GM18511 (cell line): ENCODE results near the gene DHRS4.
A peak's percentile ranks its signal among the peaks of the same experiment; 100 is the strongest.
"Not testable (repeated sequence)": the region's sequence is repeated elsewhere in the genome, so short reads cannot be mapped to it uniquely, and the experiment has no call there.

Experiments
- ATAC-seq: cut with Tn5 transposase; IDR thresholded peaks from one replicate; pipeline ENCODE4 v1.9.1; 2021; ENCODE audit warnings: mild to moderate bottlenecking, moderate library complexity; ENCODE audit not compliant: unreplicated experiment

The DHRS4 gene

DNA sequence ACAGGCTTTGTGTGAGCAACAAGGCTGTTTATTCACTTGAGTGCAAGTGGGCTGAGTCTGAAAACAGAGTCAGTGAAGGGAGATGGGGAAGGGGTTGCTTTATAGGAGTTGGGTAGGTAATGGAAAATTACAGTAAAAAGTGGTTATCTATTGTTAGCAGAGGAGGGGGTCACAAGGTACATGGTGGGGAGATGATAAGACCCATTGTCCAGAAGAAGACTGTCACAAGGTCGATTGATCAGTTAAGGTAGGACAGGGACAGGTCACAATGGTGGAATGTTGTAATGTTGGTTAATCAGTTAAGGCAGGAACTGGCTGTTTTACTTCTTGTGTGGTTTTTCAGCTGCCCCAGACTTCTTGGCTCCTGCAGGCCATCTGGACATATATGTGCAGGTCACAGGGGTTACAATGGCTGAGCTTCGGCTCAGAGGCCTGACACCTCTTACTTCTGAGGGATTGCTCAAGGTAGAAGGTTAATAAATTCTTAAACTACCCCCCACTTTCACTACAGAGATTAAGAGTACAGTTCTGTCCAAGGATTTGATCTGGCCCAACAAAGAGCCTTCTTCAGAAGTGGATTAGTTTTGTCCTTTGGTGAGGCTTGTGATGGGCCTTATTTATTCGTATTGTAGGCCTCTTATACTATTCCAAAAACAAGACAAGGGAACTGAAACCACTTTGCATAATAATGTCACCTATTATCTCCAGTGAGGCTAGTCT is 13.8 kb upstream of the DHRS4 start:
- no peak for ATAC-seq

DNA sequence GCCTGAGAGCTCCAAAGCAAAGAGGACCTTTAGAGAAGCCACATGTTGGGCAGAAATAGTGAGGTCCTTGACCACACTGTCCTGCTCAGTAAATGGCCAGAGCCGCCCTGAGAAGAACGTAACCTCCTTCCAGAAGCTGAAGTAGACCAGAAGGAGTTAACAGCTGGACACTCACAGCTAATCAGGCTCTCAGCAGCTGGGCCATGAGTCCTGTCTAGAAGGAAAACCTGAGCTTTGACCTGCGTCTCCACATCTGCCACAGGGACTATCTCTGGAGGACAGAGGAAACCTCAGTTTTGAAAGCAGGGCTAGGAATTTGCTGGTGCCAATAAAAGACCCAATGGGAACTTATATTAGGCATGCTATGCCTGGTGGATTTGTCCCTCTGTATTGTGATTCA is 12.3 kb upstream of the DHRS4 start:
- no peak for ATAC-seq

GRCh38 chr14:23941669-23942068 is 11.9 kb upstream of the DHRS4 start:
- no peak for ATAC-seq

GRCh38 chr14:23942587-23942986 is 11.0 kb upstream of the DHRS4 start:
- no peak for ATAC-seq

GRCh38 chr14:23949069-23949468 is 4.5 kb upstream of the DHRS4 start:
- not testable (repeated sequence) for ATAC-seq

DNA sequence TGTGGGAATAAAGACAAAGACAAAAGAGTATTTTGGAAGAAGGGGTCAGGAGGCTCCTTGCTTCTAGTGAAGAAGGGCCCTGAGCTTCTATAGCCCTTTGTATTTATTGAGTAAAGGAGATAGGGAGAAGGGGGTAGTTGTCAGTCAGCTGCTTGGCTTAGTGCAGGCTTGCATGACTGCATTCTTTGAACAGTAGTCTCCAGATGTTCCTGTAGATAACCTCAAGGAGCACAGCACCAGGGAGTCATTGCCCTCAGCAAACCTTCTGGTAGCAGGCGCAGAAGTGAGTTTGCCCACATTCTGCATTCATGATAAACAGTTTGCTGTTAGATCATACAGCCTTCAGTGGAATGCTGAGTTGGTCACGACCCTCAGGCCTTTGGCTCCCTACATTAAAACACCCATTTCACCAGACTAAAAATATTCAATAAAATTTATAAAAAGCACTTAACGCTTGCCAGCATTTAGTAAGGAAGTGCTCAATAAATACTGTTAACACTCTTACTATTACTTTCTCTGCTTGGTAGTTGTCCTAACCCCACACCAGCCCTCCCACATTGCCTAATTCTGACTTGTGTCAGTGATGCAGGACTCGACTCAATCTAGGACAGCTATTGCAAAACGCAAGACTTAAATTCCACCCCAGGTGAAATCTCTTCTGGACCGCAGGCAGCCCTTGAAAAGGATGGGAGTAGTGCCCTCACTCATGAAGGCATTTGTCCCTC is 3.0 kb upstream of the DHRS4 start:
- no peak for ATAC-seq

DNA sequence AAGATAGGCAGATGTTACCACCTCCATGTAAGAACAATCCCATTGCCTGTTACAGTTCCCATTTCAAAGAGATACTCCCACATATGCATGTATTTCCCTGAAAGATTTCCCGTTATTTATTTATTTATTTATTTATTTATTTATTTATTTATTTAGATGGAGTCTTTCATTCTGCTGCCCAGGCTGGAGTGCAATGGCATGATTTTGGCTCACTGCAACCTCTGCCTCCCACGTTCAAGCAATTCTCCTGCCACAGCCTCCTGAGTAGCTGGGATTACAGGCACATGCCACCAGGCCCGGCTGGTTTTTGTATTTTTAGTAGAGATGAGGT is 2.5 kb upstream of the DHRS4 start:
- not testable (repeated sequence) for ATAC-seq

DNA sequence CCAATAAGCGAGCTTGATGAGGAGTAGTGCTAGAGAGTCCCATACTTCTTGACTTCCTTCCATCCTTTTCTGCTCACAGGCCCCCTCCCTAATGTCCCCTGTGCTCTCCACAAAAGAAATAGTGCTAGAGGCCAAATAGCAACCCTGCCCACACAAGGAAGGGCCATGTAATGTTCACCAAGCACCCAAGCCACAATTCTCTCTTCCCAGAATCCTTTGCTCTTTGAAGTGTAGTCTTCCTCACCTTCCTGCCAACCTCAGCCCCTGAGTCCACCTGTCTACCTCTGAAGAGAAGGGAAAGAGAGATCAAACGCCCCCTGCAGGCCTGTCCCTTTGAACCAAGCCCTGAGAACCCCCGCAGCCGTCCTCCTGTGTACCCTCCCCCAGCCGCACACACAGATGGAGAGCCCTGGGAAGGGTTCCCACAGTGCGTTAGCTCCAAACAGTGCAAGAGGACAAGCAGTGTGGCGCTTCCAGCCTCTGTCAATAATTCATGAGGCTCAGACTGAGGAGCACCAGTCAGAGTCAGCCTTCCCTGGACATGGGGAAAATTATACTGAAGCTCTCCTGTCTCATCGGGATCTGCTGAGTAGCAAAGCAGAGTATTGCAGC is 1.9 kb upstream of the DHRS4 start:
- no peak for ATAC-seq

- ATAC-seq, result not testable (repeated sequence)
Measured at GRCh38 chr14:23953116-23953463, 480 bp upstream of the DHRS4 start.

DNA sequence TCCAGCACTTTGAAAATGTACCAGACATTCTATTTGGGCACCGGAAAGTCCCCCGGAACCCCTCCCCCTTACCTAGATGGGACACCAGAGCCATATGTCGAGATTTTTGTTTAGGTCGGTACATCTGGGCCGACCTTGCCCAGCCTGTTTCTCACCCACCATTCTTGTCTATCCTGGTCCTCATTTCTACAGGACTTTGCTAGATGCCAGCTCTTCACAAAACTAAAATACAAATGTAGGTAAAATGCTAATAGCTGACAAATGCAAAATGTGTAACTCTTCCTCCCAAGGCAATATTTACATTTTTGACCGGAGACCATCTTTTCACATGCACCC is 677 bp downstream of the DHRS4 start:
- peak; percentile 37 for ATAC-seq

GRCh38 chr14:23954965-23955364 is 1.4 kb downstream of the DHRS4 start:
- ATAC-seq, result not testable (repeated sequence)

- not testable (repeated sequence) for ATAC-seq
Measured at GRCh38 chr14:23955811-23956210, 2.2 kb downstream of the DHRS4 start.

GRCh38 chr14:23957913-23958569 is 4.5 kb downstream of the DHRS4 start:
- not testable (repeated sequence) for ATAC-seq

- ATAC-seq, result not testable (repeated sequence)
Measured at GRCh38 chr14:23960899-23961298, 7.3 kb downstream of the DHRS4 start.

GRCh38 chr14:23961704-23962103 is 8.1 kb downstream of the DHRS4 start:
- ATAC-seq, result not testable (repeated sequence)

- not testable (repeated sequence) for ATAC-seq
Measured at GRCh38 chr14:23969130-23969480, 15.5 kb downstream of the DHRS4 start.

GRCh38 chr14:23969481-23970282 is 16.1 kb downstream of the DHRS4 start:
- ATAC-seq, result peak; percentile 86

- not testable (repeated sequence) for ATAC-seq
Measured at GRCh38 chr14:23970283-23970659, 16.7 kb downstream of the DHRS4 start.

GRCh38 chr14:23973178-23973577 is 19.6 kb downstream of the DHRS4 start:
- ATAC-seq, result not testable (repeated sequence)

- ATAC-seq, result not testable (repeated sequence)
Measured at GRCh38 chr14:23974041-23974440, 20.5 kb downstream of the DHRS4 start.

DNA sequence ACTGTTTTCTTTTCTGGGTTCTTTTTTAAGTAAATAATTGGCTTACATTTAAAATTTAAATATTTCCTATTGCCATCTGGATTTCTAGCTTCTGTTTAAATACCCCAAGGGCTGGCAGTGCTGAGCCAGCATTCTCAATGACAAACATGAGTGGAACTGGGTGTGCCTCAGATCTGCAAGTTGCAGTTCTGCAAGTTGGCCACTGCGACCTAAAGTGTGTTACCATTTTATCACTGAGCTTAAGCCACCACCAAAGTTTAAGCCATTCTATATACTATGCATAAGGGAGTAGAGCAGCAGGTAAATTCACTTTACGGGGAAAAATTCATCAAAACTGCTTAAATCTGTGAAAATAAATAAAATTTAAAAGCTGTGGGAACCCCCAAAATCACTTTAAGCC is 23.6 kb downstream of the DHRS4 start:
- ATAC-seq, result not testable (repeated sequence)
